ENCODE data around the gene C1QTNF12.
A peak's percentile ranks its signal among the peaks of the same experiment; 100 is the strongest.

Gene C1QTNF12

GRCh38 chr1:1267488-1268283, 21.2 kb upstream of the C1QTNF12 start:
- no peaks in the 10 kb centered on the region for H3K9me3 ChIP-seq (ENCODE audit: control insufficient read depth, low read length)
- no peak overlapping the region for H3K27ac ChIP-seq (ENCODE audit: low read depth, low read length, severe bottlenecking)
- peaks cover 75% of the 10 kb centered on the region for H3K36me3 ChIP-seq (ENCODE audit: control insufficient read depth, insufficient read depth, low read length)
- 97% methylated on average over 39 of the region's 39 CpGs for WGBS, 2 experiments (ENCODE audit: insufficient coverage in 2 of 2)
- H3K4me1 ChIP-seq (ENCODE audit: control insufficient read depth, insufficient read depth, low read length, poor library complexity, severe bottlenecking) = peaks cover 16% of the 10 kb centered on the region
- H3K4me3 ChIP-seq (ENCODE audit: extremely low read depth, insufficient read depth, low read length, poor library complexity, severe bottlenecking) = no peak overlapping the region

GRCh38 chr1:1264868-1265272, 18.3 kb upstream of the C1QTNF12 start:
- WGBS, 2 experiments (ENCODE audit: insufficient coverage in 2 of 2) = 92 to 95% methylated on average over 9 to 10 of the region's 10 CpGs
- Histone ChIP-seq H3K27ac (ENCODE audit: low read depth, low read length, severe bottlenecking) (peak overlapping the region; percentile 80), H3K9me3 (ENCODE audit: control insufficient read depth, low read length) (no peaks in the 10 kb centered on the region), H3K4me3 (ENCODE audit: extremely low read depth, insufficient read depth, low read length, poor library complexity, severe bottlenecking) (no peak overlapping the region), H3K4me1 (ENCODE audit: control insufficient read depth, insufficient read depth, low read length, poor library complexity, severe bottlenecking) (peaks cover 7% of the 10 kb centered on the region), H3K36me3 (ENCODE audit: control insufficient read depth, insufficient read depth, low read length) (peaks cover 84% of the 10 kb centered on the region)

DNA sequence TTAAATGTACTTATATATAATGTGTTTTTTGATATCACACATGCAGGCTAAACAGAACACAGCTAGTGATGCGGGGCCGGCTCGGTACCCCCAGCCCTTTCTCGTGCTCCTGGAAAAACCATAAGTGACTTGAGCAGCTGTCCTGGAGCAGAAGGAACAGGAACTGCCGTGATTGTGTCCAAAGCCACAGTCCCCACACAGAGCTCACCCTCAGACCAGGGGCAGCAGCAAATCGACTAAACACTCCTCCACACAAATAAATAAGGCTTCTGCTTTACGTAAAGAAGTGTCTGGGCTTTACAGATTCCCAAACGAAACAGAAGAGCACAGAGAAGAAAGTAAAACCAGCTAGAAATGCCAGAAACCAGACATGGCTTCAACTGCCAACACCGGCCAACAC, 17.5 kb upstream of the C1QTNF12 start:
- Histone ChIP-seq H3K4me3 (ENCODE audit: extremely low read depth, insufficient read depth, low read length, poor library complexity, severe bottlenecking) (no peak overlapping the region), H3K27ac (ENCODE audit: low read depth, low read length, severe bottlenecking) (no peak overlapping the region), H3K36me3 (ENCODE audit: control insufficient read depth, insufficient read depth, low read length) (peaks cover 90% of the 10 kb centered on the region), H3K9me3 (ENCODE audit: control insufficient read depth, low read length) (no peaks in the 10 kb centered on the region), H3K4me1 (ENCODE audit: control insufficient read depth, insufficient read depth, low read length, poor library complexity, severe bottlenecking) (peaks cover 7% of the 10 kb centered on the region)
- WGBS, 2 experiments (ENCODE audit: insufficient coverage in 2 of 2) = 88 to 99% methylated on average over 8 to 9 of the region's 9 CpGs

- H3K27ac ChIP-seq (ENCODE audit: low read depth, low read length, severe bottlenecking) = no peak overlapping the region
- WGBS, 2 experiments (ENCODE audit: insufficient coverage in 2 of 2) = 97 to 100% methylated on average over 5 to 6 of the region's 8 CpGs
- no peaks in the 10 kb centered on the region for H3K9me3 ChIP-seq (ENCODE audit: control insufficient read depth, low read length)
- peaks cover 79% of the 10 kb centered on the region for H3K36me3 ChIP-seq (ENCODE audit: control insufficient read depth, insufficient read depth, low read length)
- no peak overlapping the region for H3K4me3 ChIP-seq (ENCODE audit: extremely low read depth, insufficient read depth, low read length, poor library complexity, severe bottlenecking)
- peaks cover 7% of the 10 kb centered on the region for H3K4me1 ChIP-seq (ENCODE audit: control insufficient read depth, insufficient read depth, low read length, poor library complexity, severe bottlenecking)
Observed at GRCh38 chr1:1262758-1263157, 16.2 kb upstream of the C1QTNF12 start.

GRCh38 chr1:1262071-1262470, 15.5 kb upstream of the C1QTNF12 start:
- Histone ChIP-seq H3K4me1 (ENCODE audit: control insufficient read depth, insufficient read depth, low read length, poor library complexity, severe bottlenecking) (peaks cover 7% of the 10 kb centered on the region), H3K4me3 (ENCODE audit: extremely low read depth, insufficient read depth, low read length, poor library complexity, severe bottlenecking) (no peak overlapping the region), H3K36me3 (ENCODE audit: control insufficient read depth, insufficient read depth, low read length) (peaks cover 78% of the 10 kb centered on the region), H3K27ac (ENCODE audit: low read depth, low read length, severe bottlenecking) (no peak overlapping the region), H3K9me3 (ENCODE audit: control insufficient read depth, low read length) (no peaks in the 10 kb centered on the region)
- 97 to 98% methylated on average over 17 of the region's 17 CpGs for WGBS, 2 experiments (ENCODE audit: insufficient coverage in 2 of 2)

DNA sequence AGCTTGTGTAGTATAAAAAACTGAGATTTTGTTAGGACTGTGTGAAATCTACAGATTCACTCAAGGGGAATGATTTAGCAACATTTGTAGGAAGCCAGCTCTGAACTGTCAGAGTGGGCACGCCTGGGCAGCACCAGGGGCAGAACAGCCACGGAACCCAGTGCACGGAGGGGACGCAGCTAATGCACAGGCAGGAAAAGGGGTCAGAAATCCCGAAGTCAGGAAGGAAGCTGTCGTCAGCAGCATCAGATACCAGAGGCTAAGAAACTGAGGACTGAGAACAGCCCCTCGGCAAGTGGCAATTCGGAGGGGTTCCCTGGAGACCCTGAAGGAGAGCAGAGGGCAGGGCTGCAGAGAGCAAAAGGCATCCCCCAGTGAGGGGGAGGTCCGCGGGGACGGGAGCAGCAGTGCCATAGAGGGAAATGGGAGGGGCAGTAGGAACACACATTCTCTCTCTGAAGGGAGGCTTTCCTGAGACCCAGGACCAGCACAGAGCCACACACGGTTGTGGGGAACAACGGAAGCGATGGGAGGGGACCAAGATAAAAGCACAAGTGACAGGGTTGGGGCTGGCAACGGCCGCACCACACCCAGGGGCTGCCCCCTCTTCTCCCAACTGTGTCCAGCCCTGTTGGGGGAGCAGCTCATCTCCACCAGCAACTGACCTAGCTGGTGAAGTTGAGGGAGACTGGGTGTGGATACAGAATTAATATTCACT, 14.5 kb upstream of the C1QTNF12 start:
- Histone ChIP-seq H3K9me3 (ENCODE audit: control insufficient read depth, low read length) (no peaks in the 10 kb centered on the region), H3K27ac (ENCODE audit: low read depth, low read length, severe bottlenecking) (no peak overlapping the region), H3K4me3 (ENCODE audit: extremely low read depth, insufficient read depth, low read length, poor library complexity, severe bottlenecking) (no peak overlapping the region), H3K4me1 (ENCODE audit: control insufficient read depth, insufficient read depth, low read length, poor library complexity, severe bottlenecking) (peaks cover 7% of the 10 kb centered on the region), H3K36me3 (ENCODE audit: control insufficient read depth, insufficient read depth, low read length) (peaks cover 79% of the 10 kb centered on the region)
- 90 to 92% methylated on average over 16 of the region's 16 CpGs for WGBS, 2 experiments (ENCODE audit: insufficient coverage in 2 of 2)

- Histone ChIP-seq H3K4me1 (ENCODE audit: control insufficient read depth, insufficient read depth, low read length, poor library complexity, severe bottlenecking) (peaks cover 5% of the 10 kb centered on the region), H3K9me3 (ENCODE audit: control insufficient read depth, low read length) (no peaks in the 10 kb centered on the region), H3K4me3 (ENCODE audit: extremely low read depth, insufficient read depth, low read length, poor library complexity, severe bottlenecking) (no peak overlapping the region), H3K36me3 (ENCODE audit: control insufficient read depth, insufficient read depth, low read length) (peaks cover 85% of the 10 kb centered on the region), H3K27ac (ENCODE audit: low read depth, low read length, severe bottlenecking) (no peak overlapping the region)
- 94 to 95% methylated on average over 24 to 25 of the region's 26 CpGs for WGBS, 2 experiments (ENCODE audit: insufficient coverage in 2 of 2)
Observed at GRCh38 chr1:1259951-1260600, 13.6 kb upstream of the C1QTNF12 start.

DNA sequence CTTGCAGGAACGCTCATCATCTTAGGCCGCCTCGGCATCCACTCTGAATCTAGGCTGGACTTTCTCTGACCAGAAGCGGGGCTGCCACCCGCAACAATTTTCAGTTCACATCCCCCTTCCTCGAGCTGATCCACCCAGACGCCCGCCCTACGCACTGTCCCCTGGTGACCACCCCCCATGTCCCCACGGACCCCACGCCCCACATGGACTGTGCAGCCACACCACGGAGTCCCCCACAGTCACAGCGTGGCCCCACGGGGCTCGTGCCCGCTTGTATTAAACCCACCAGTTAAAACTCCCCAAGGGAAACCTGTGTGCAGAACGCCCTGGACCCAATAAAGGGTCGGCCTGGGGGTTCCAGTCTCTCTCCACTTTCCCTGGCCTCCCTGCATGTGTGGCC, 13.0 kb upstream of the C1QTNF12 start:
- Histone ChIP-seq H3K4me3 (ENCODE audit: extremely low read depth, insufficient read depth, low read length, poor library complexity, severe bottlenecking) (no peak overlapping the region), H3K9me3 (ENCODE audit: control insufficient read depth, low read length) (no peaks in the 10 kb centered on the region), H3K4me1 (ENCODE audit: control insufficient read depth, insufficient read depth, low read length, poor library complexity, severe bottlenecking) (no peaks in the 10 kb centered on the region), H3K27ac (ENCODE audit: low read depth, low read length, severe bottlenecking) (no peak overlapping the region), H3K36me3 (ENCODE audit: control insufficient read depth, insufficient read depth, low read length) (peaks cover 85% of the 10 kb centered on the region)
- 92 to 99% methylated on average over 11 to 16 of the region's 18 CpGs for WGBS, 2 experiments (ENCODE audit: insufficient coverage in 2 of 2)

DNA sequence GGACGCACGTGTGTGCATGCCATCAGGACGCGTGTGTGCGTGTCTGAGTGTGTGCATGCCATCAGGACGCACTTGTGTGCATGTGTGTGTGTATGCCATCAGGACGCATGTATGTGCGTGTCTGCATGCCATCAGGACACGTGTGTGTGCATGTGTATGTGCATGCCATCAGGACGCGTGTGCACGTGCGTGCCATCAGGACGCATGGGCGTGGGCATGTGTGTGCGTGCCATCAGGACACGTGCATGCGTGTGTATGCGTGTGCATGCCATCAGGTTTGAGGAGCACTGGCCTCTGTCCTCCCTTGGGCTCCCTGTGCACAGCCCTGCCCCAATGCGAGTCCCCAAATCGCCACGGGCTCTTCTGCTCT, 12.6 kb upstream of the C1QTNF12 start:
- H3K36me3 ChIP-seq (ENCODE audit: control insufficient read depth, insufficient read depth, low read length) = peaks cover 85% of the 10 kb centered on the region
- H3K27ac ChIP-seq (ENCODE audit: low read depth, low read length, severe bottlenecking) = no peak overlapping the region
- H3K4me3 ChIP-seq (ENCODE audit: extremely low read depth, insufficient read depth, low read length, poor library complexity, severe bottlenecking) = no peak overlapping the region
- no peaks in the 10 kb centered on the region for H3K9me3 ChIP-seq (ENCODE audit: control insufficient read depth, low read length)
- WGBS, 2 experiments (ENCODE audit: insufficient coverage in 2 of 2) = 96 to 98% methylated on average over 22 of the region's 22 CpGs
- no peaks in the 10 kb centered on the region for H3K4me1 ChIP-seq (ENCODE audit: control insufficient read depth, insufficient read depth, low read length, poor library complexity, severe bottlenecking)

DNA sequence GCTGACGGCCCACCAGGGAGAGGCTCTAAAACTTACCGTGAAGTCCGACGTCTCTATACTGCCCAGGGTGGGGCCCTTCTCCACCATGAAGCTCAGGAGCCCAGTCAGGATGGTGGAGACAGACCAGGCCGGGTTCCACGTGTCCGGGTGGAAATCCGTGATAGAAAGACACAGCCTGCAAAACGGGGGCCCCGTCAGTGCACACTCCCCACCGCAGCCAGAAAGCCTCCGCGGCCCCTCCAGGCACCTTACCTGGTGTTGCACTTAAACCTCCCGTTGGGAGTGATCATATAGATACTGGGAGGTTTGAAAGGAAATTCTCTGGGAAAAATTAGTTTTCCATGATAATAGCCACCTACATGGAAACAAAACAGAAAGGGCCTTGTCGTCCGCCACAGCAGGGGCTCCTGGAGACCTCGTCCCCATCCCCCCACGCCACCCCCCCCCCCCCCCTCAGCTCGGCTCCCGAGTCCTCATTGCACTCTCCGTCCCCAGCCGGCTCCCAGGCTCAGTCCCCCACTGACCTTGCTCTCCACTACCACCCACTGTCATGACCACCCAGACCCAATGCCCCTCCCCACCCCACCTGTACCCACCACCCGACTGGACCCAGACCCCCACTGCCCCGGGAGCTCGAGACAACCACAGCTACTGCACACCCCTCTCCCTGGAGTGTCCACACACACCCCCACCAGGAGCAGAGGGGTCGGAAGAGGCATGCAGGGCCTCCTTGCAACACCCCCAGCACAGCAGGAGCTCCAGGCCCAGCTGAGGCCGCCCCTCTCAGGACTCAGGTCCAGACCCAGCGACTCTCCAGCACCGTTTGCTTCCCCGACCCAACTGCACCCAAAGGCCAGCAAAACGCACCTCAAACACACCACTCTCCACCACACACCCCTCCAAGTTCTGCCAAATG, 10.7 kb upstream of the C1QTNF12 start:
- H3K4me3 ChIP-seq (ENCODE audit: extremely low read depth, insufficient read depth, low read length, poor library complexity, severe bottlenecking) = no peak overlapping the region
- WGBS, 2 experiments (ENCODE audit: insufficient coverage in 2 of 2) = 96 to 97% methylated on average over 19 to 20 of the region's 31 CpGs
- H3K4me1 ChIP-seq (ENCODE audit: control insufficient read depth, insufficient read depth, low read length, poor library complexity, severe bottlenecking) = no peaks in the 10 kb centered on the region
- H3K36me3 ChIP-seq (ENCODE audit: control insufficient read depth, insufficient read depth, low read length) = peaks cover 84% of the 10 kb centered on the region
- no peaks in the 10 kb centered on the region for H3K9me3 ChIP-seq (ENCODE audit: control insufficient read depth, low read length)
- H3K27ac ChIP-seq (ENCODE audit: low read depth, low read length, severe bottlenecking) = no peak overlapping the region

All from mesodermal cell (in vitro differentiated cells).